Caco-2 (cell line): ENCODE results near the gene SSTR3. TPM values are rescaled to one million over a fixed set of nuclear protein-coding genes. Genes with fewer than 3 reads are reported as not detected.

Source experiments
- BruUV-seq: library from RNA; stranded (reverse); fragments of 400-500 nt; replicated peaks from 2 replicates; lab custom pipeline; 2021; lab: Mats Ljungman, UMichigan
- CTCF ChIA-PET: fragments of 300-600 bp; sonication (Branson Sonifier 250); formaldehyde crosslinking; loops from one replicate; lab custom pipeline; 2022; ENCODE audit warnings: antibody characterized with exemption; lab: Charles Lee
- POLR2A ChIA-PET: fragments of 300-600 bp; sonication (Branson Sonifier 250); formaldehyde crosslinking; loops from one replicate; lab custom pipeline; 2022; ENCODE audit warnings: antibody characterized with exemption; lab: Charles Lee
- DNase-seq, 2 experiments: peaks; one replicate each; pipeline versions ENCODE4 v3.0.0 to v3.0.0-alpha.2; 2020 to 2022
- H3K27me3 ChIP-seq: replicated peaks from 2 replicates; pipeline ENCODE4 v1.6.0; 2011; ENCODE audit warnings: low read length; ENCODE audit not compliant: control insufficient read depth, insufficient read depth
- H3K36me3 ChIP-seq: 2 replicates; pipeline ENCODE4 v1.5.1; 2011; ENCODE audit warnings: low read length; ENCODE audit not compliant: control insufficient read depth, insufficient read depth
- H3K4me1 ChIP-seq: fragments of 250-450 bp; sonication (Bioruptor Pico); 2 replicates; pipeline ENCODE4 v1.5.1; 2020; ENCODE audit warnings: mild to moderate bottlenecking
- H3K4me3 ChIP-seq: 2 replicates; pipeline ENCODE4 v1.5.1; 2011; ENCODE audit warnings: low read depth, mild to moderate bottlenecking, control low read depth, low read length
- H3K9me3 ChIP-seq: fragments of 250-450 bp; sonication (Bioruptor Pico); 2 replicates; pipeline ENCODE4 v1.5.1; 2020; ENCODE audit warnings: mild to moderate bottlenecking, moderate library complexity
- H3K27ac Mint-ChIP-seq: one replicate; pipeline ENCODE4 v1.8.0; 2022; ENCODE audit warnings: mixed read lengths; ENCODE audit not compliant: unreplicated experiment
- H3K27me3 Mint-ChIP-seq: one replicate; pipeline ENCODE4 v1.8.0; 2022; ENCODE audit warnings: mixed read lengths; ENCODE audit not compliant: insufficient read depth, unreplicated experiment
- H3K36me3 Mint-ChIP-seq: one replicate; pipeline ENCODE4 v1.8.0; 2022; ENCODE audit warnings: mild to moderate bottlenecking, mixed read lengths; ENCODE audit not compliant: insufficient read depth, unreplicated experiment
- H3K4me1 Mint-ChIP-seq: one replicate; pipeline ENCODE4 v1.8.0; 2022; ENCODE audit warnings: low read depth, mixed read lengths; ENCODE audit not compliant: unreplicated experiment
- H3K4me3 Mint-ChIP-seq: one replicate; pipeline ENCODE4 v1.8.0; 2022; ENCODE audit warnings: mild to moderate bottlenecking, moderate library complexity, mixed read lengths; ENCODE audit not compliant: unreplicated experiment
- H3K9me3 Mint-ChIP-seq: one replicate; pipeline ENCODE4 v1.8.0; 2022; ENCODE audit warnings: mixed read lengths; ENCODE audit not compliant: unreplicated experiment
- intact Hi-C: fragments of 100-400 bp; cut with micrococcal nuclease; formaldehyde crosslinking; loops from one replicate; pipeline ENCODE4 v1.10.0; 2022; ENCODE audit not compliant: unreplicated experiment
- total RNA-seq: library from RNA; stranded (reverse); gene quantifications from 2 replicates; pipeline ENCODE4 v1.2.3, GENCODE V29; 2022
- TF ChIP-seq, protein P1 (sequence below), 2 experiments: fragments of 200-600 bp in 1 of 2; IDR thresholded peaks; 1 replicate in 1 of 2; 2 replicates in 1 of 2; pipeline versions ENCODE4 v1.5.1 to v1.8.0; 2011 to 2022; ENCODE audit warnings: antibody characterized with exemption in 1 of 2, control low read depth in 1 of 2, inconsistent platforms in 1 of 2, low read depth in 1 of 2, low read length in 1 of 2, mild to moderate bottlenecking in 1 of 2, moderate library complexity in 1 of 2; ENCODE audit not compliant: insufficient read depth in 1 of 2, severe bottlenecking in 1 of 2, unreplicated experiment in 1 of 2

The SSTR3 gene
- total RNA-seq, 1 experiment from 2014 or later: not detected

GRCh38 chr22:37220543-37220981, 8.3 kb upstream of the SSTR3 start:
- no peaks in the 10 kb centered on the region for H3K27me3 ChIP-seq
- BruUV-seq: no TSS peak
- TF ChIP-seq, protein P1, sequence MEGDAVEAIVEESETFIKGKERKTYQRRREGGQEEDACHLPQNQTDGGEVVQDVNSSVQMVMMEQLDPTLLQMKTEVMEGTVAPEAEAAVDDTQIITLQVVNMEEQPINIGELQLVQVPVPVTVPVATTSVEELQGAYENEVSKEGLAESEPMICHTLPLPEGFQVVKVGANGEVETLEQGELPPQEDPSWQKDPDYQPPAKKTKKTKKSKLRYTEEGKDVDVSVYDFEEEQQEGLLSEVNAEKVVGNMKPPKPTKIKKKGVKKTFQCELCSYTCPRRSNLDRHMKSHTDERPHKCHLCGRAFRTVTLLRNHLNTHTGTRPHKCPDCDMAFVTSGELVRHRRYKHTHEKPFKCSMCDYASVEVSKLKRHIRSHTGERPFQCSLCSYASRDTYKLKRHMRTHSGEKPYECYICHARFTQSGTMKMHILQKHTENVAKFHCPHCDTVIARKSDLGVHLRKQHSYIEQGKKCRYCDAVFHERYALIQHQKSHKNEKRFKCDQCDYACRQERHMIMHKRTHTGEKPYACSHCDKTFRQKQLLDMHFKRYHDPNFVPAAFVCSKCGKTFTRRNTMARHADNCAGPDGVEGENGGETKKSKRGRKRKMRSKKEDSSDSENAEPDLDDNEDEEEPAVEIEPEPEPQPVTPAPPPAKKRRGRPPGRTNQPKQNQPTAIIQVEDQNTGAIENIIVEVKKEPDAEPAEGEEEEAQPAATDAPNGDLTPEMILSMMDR (IDR thresholded peaks at IDR 0.05; ENCODE audit: insufficient read depth in 1 of 2, low read depth in 1 of 2, low read length in 1 of 2, severe bottlenecking in 1 of 2, unreplicated experiment in 1 of 2): no peak
- no peaks in the 10 kb centered on the region for H3K36me3 ChIP-seq
- H3K4me1 ChIP-seq: no peaks in the 10 kb centered on the region
- Mint-ChIP-seq H3K36me3 (no peaks in the 10 kb centered on the region), H3K27me3 (peaks cover 9% of the 10 kb centered on the region), H3K27ac (no peak overlapping the region), H3K9me3 (no peaks in the 10 kb centered on the region), H3K4me3 (no peak overlapping the region), H3K4me1 (no peaks in the 10 kb centered on the region)
- CTCF ChIA-PET: no interaction called here
- no peak for DNase-seq
- intact Hi-C loops: no loop called here
- POLR2A ChIA-PET: no interaction called here
- H3K9me3 ChIP-seq: no peaks in the 10 kb centered on the region
- H3K4me3 ChIP-seq: no peak overlapping the region

DNA sequence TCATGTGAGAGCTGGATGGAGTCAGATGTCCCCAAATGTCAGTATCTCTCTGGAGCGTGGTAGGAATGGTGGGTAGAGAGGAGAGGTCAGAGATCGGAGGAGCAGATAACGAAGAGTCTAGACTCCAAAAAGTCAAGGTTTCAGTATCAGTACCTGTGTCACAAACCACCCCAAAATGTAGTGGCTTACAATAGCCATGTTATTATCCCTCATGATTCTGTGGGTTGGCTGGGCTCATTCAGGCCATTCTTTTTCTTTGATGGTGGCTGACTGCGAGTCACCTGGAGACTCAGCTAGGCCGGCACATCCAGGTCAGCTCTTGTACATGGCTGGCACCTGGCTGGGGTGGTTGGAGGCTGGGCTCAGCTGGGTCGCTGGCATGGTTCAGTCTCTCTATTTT, 7.3 kb upstream of the SSTR3 start:
- ChIA-PET CTCF (no interaction called here), POLR2A (no interaction called here)
- DNase-seq: no peak
- Mint-ChIP-seq H3K27me3 (peaks cover 9% of the 10 kb centered on the region), H3K36me3 (no peaks in the 10 kb centered on the region), H3K4me3 (no peak overlapping the region), H3K9me3 (no peaks in the 10 kb centered on the region), H3K27ac (no peak overlapping the region), H3K4me1 (peaks cover 2% of the 10 kb centered on the region)
- no TSS peak for BruUV-seq
- H3K4me3 ChIP-seq: no peak overlapping the region
- no peaks in the 10 kb centered on the region for H3K4me1 ChIP-seq
- H3K27me3 ChIP-seq: no peaks in the 10 kb centered on the region
- TF ChIP-seq, protein P1 (IDR thresholded peaks at IDR 0.05; ENCODE audit: insufficient read depth in 1 of 2, low read depth in 1 of 2, low read length in 1 of 2, severe bottlenecking in 1 of 2, unreplicated experiment in 1 of 2): no peak
- no peaks in the 10 kb centered on the region for H3K9me3 ChIP-seq
- intact Hi-C loops: no loop called here
- H3K36me3 ChIP-seq: no peaks in the 10 kb centered on the region

DNA sequence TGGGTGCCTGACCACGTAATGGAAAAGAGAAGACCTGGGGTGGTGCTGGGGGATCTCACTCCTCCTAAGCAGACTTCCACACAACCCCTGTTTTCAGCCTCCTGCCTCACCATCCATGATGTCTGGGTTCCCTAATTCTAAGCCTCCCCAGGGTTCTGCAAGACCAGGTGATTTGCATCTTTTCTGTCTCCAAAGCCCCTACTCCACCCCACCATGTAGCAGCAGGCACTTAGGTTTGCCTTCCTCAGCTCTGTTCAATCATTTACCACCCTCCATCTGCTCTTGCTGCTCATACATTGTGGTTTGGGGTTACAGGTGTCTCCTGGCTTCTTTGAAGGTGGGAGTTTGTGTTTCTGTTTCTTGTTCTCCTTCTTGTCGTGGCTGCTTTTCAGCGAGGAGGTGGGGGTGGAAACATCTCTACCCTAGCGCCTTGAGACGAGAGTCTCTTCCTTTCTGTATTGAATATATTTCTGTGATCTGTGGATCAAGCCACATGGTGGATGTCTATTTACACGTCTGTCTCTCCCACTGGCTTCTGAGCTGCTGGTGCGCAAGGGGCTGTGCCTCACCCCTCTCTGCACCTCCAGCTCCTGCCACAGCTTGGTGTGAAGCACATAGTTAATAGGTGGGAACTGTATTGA, 6.6 kb upstream of the SSTR3 start:
- Mint-ChIP-seq H3K9me3 (no peaks in the 10 kb centered on the region), H3K27me3 (peaks cover 9% of the 10 kb centered on the region), H3K36me3 (no peaks in the 10 kb centered on the region), H3K27ac (no peak overlapping the region), H3K4me1 (peaks cover 5% of the 10 kb centered on the region), H3K4me3 (no peak overlapping the region)
- no peaks in the 10 kb centered on the region for H3K36me3 ChIP-seq
- DNase-seq: no peak
- H3K27me3 ChIP-seq: no peaks in the 10 kb centered on the region
- ChIA-PET CTCF (no interaction called here), POLR2A (no interaction called here)
- no peak overlapping the region for H3K4me3 ChIP-seq
- no peaks in the 10 kb centered on the region for H3K4me1 ChIP-seq
- H3K9me3 ChIP-seq: no peaks in the 10 kb centered on the region
- TF ChIP-seq, protein P1 (IDR thresholded peaks at IDR 0.05; ENCODE audit: insufficient read depth in 1 of 2, low read depth in 1 of 2, low read length in 1 of 2, severe bottlenecking in 1 of 2, unreplicated experiment in 1 of 2): no peak
- intact Hi-C loops: no loop called here
- BruUV-seq: no TSS peak
